Activated CD4-positive, alpha-beta T cell treated with anti-CD3 and anti-CD28 coated beads for 36 hours (primary cell): ENCODE data around the gene STK38L. TPM values are rescaled to one million over a fixed set of nuclear protein-coding genes. Genes with fewer than 3 reads are reported as not detected.

ENCODE experiments used
- ATAC-seq: fragments of 200-7000 bp; cut with Tn5 transposase; one replicate; pipeline ENCODE4 v1.10.0; 2021; ENCODE audit warnings: mild to moderate bottlenecking, moderate library complexity
- CTCF ChIA-PET: fragments of 350-600 bp; sonication (Branson Sonifier 250); formaldehyde crosslinking; loops from one replicate; lab custom pipeline; 2021; ENCODE audit warnings: antibody characterized with exemption; lab: Charles Lee
- POLR2A ChIA-PET: fragments of 350-600 bp; sonication (Branson Sonifier 250); formaldehyde crosslinking; loops from one replicate; lab custom pipeline; 2021; ENCODE audit warnings: antibody characterized with exemption, inconsistent platforms; lab: Charles Lee
- DNase-seq: peaks from one replicate; pipeline ENCODE4 v3.0.0-alpha.2; 2020
- H3K27ac Mint-ChIP-seq: one replicate; pipeline ENCODE4 v1.8.0; 2021; ENCODE audit warnings: mixed read lengths
- H3K27me3 Mint-ChIP-seq: one replicate; pipeline ENCODE4 v1.8.0; 2021; ENCODE audit warnings: mixed read lengths
- H3K36me3 Mint-ChIP-seq: one replicate; pipeline ENCODE4 v1.8.0; 2021; ENCODE audit warnings: low read depth, mixed read lengths
- H3K4me1 Mint-ChIP-seq: one replicate; pipeline ENCODE4 v1.8.0; 2021; ENCODE audit warnings: mixed read lengths
- H3K4me3 Mint-ChIP-seq: one replicate; pipeline ENCODE4 v1.8.0; 2021; ENCODE audit warnings: mild to moderate bottlenecking, moderate library complexity, mixed read lengths
- H3K9me3 Mint-ChIP-seq: one replicate; pipeline ENCODE4 v1.8.0; 2021; ENCODE audit warnings: low read depth, mixed read lengths
- intact Hi-C, 2 experiments: fragments of 100-400 bp; cut with DNase I in 1 of 2; cut with micrococcal nuclease in 1 of 2; formaldehyde crosslinking; loops; one replicate each; pipeline versions ENCODE4 v1.14.2 to v1.15.1; 2022 to 2024; cut with DNase I, micrococcal nuclease
- total RNA-seq, 2 experiments: library from RNA; stranded (reverse); gene quantifications; one replicate each; pipeline ENCODE4 v1.2.3, GENCODE V29; 2021

The STK38L gene
- total RNA-seq, 2 experiments from 2014 or later = 24.9 to 30.4 TPM

DNA sequence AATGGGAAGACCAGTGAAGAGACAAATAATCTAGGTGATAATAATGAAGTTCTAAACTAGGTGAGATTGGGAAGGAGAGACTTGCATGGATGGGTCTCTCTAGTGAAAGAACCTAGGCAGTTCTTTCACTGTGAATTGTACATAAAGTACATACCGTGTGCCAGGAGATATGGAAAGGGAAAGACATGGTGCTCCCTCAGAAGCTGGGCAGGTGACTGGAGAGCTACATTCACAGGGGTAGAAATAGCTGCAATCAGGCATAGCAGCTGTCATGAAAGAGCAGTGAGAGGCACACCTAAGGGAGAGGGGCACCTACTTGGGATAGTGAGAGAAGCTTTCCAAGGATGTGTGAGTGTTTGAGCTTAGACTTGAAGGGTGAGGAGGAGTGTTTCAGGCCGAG is 9.3 kb downstream of the STK38L start:
- no peak overlapping the region for H3K27ac Mint-ChIP-seq
- no peak overlapping the region for H3K4me3 Mint-ChIP-seq
- ChIA-PET CTCF (interaction anchor here (1.0 kb wide), 1 partner anchor 112 kb away, joined by 3 read pairs; no protein-coding TSS in a partner anchor), POLR2A (no interaction called here)
- no peak for ATAC-seq
- no peaks in the 10 kb centered on the region for H3K9me3 Mint-ChIP-seq
- H3K27me3 Mint-ChIP-seq = no peaks in the 10 kb centered on the region
- intact Hi-C loops = no loop called here
- peaks cover 29% of the 10 kb centered on the region for H3K4me1 Mint-ChIP-seq
- H3K36me3 Mint-ChIP-seq = peaks cover 13% of the 10 kb centered on the region
- DNase-seq = no peak

DNA sequence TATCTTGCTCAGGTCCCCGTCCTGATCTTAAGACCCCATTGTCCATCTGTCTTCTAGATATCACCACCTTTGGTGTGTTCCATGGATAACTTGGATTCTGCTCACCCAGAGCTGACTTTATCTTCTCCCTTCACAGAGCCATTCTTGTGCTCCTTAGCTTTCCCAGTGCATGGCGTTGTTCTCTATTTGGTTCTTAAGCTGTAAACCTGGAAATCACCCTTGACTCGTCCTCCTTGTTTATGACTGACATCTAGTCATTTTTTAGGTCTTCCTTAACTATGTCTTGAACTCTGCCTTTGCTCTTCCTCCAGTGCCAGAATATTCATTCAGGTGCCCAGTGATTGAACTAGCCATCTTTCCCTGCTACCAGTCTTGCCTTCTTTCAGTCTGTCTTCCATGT is 11.7 kb downstream of the STK38L start:
- DNase-seq = no peak
- Mint-ChIP-seq H3K9me3 (no peaks in the 10 kb centered on the region), H3K27me3 (no peaks in the 10 kb centered on the region), H3K36me3 (peaks cover 10% of the 10 kb centered on the region), H3K27ac (no peak overlapping the region), H3K4me1 (peaks cover 36% of the 10 kb centered on the region), H3K4me3 (no peak overlapping the region)
- intact Hi-C loops = no loop called here
- ATAC-seq = no peak
- POLR2A ChIA-PET = no interaction called here
- CTCF ChIA-PET = interaction anchor here (1.7 kb wide), 1 partner anchor 11 kb away, joined by 4 read pairs; no protein-coding TSS in a partner anchor

DNA sequence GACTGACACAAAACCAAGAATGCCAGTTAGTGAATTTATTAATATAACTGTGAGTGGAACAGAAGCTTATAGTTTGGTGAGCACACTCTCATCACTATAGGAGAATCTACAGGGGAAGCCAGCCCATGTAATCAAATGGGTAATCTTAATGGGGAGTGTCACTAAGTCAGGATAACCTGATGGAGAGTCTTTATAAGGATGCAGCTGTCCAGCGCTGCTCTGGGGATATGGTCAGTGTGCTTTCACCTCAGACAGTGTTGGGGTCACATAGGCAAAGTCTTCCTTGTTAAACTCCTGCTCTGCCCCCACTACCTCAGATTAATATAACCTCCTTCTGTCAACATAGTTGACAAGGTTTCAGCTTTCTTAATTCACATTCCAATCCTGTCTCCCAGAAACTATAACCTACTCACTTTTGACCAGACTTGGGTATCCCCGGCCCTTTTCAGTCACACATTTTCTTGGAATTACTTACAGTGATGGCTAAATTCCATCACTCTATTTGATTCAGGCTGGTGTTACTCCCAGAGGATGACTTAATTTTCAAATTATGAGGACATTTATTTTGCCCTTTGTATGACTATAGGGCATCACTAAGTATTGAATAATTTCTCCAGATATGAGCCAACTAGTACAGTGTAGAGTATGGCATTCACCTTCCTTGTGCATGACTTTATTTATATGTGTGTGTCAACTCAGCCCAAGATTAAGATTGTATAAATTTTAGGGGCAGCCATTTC is 13.2 kb downstream of the STK38L start:
- intact Hi-C loops = no loop called here
- ChIA-PET POLR2A (no interaction called here), CTCF (interaction anchor here (0.6 to 1.5 kb wide), 3 partner anchors 12 to 353 kb away, joined by 3 to 5 read pairs (median 4); no protein-coding TSS in a partner anchor)
- H3K27ac Mint-ChIP-seq = no peak overlapping the region
- H3K27me3 Mint-ChIP-seq = no peaks in the 10 kb centered on the region
- H3K4me1 Mint-ChIP-seq = peaks cover 44% of the 10 kb centered on the region
- DNase-seq = no peak
- peak; percentile 39 for ATAC-seq
- H3K4me3 Mint-ChIP-seq = no peak overlapping the region
- H3K9me3 Mint-ChIP-seq = no peaks in the 10 kb centered on the region
- peaks cover 7% of the 10 kb centered on the region for H3K36me3 Mint-ChIP-seq

DNA sequence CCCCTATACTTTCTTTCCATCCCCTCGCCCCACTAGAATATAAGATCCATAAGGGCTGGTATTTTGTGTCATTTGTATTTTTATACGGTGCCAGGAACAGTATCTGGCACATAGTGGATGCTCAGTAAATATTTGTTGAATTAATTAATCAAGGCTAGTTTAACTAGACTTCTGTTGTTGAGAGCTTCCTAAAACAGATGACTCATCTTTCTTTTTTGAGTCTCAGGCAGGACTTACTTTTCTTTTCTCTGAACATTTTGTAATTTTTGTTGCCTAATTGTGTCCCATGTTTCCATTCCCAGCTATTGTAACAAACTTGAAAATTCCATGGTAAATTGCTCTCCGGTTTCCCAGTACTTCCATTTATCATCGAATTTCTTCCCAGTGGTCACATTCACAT is 16.7 kb downstream of the STK38L start:
- Mint-ChIP-seq H3K9me3 (no peaks in the 10 kb centered on the region), H3K4me3 (no peak overlapping the region), H3K4me1 (peaks cover 27% of the 10 kb centered on the region), H3K27me3 (no peaks in the 10 kb centered on the region), H3K27ac (no peak overlapping the region), H3K36me3 (peaks cover 4% of the 10 kb centered on the region)
- no peak for ATAC-seq
- ChIA-PET POLR2A (interaction anchor here (0.7 kb wide), 1 partner anchor 68 kb away, joined by 4 read pairs; no protein-coding TSS in a partner anchor), CTCF (interaction anchor here (1.0 kb wide), 2 partner anchors 17 to 113 kb away, joined by 3 read pairs; no protein-coding TSS in a partner anchor)
- DNase-seq = no peak
- intact Hi-C loops = no loop called here

DNA sequence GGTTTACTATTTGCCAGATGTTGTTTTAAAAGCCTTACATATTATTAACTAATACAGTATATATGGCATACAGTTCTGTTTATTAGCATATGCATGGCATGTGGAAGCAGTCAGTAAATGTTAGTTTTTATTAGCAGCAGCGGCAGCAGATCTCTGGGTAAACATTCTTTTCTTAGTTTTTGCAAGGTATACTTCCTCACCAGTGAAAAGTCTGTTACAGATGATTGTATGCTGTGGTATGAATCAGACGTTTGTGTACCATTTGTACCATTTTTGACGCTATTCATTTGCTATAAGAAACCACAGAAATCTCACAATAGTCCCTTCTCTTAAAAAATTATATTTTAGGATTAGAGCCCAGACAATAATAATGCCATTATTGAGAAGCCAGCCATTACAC is 17.8 kb downstream of the STK38L start:
- Mint-ChIP-seq H3K4me3 (no peak overlapping the region), H3K27me3 (no peaks in the 10 kb centered on the region), H3K4me1 (peaks cover 21% of the 10 kb centered on the region), H3K9me3 (no peaks in the 10 kb centered on the region), H3K36me3 (no peaks in the 10 kb centered on the region), H3K27ac (no peak overlapping the region)
- no peak for DNase-seq
- ChIA-PET POLR2A (no interaction called here), CTCF (interaction anchor here (1.0 to 1.2 kb wide), 2 partner anchors 18 to 114 kb away, joined by 3 read pairs; no protein-coding TSS in a partner anchor)
- intact Hi-C loops = no loop called here
- ATAC-seq = no peak

DNA sequence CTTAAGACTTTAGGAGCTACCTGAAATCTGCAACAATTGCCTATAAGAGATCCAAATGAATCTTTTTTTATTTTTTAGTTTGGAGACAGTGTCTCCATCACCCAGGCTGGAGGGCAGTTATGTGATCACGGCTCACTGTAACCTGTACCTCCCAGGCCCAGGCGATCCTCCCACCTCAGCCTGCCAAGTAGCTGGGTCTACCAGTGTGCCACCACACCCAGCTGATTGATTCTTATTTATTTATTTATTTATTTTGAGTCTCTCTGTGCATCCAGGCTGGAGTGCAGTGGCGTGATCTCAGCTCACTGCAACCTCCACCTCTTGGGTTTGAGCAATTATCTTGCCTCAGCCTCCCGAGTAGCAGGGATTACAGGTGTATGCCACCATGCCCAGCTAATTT is 26.1 kb downstream of the STK38L start:
- H3K27ac Mint-ChIP-seq = no peak overlapping the region
- POLR2A ChIA-PET = no interaction called here
- H3K27me3 Mint-ChIP-seq = no peaks in the 10 kb centered on the region
- H3K4me1 Mint-ChIP-seq = peaks cover 8% of the 10 kb centered on the region
- peaks cover 5% of the 10 kb centered on the region for H3K9me3 Mint-ChIP-seq
- CTCF ChIA-PET = interaction anchor here (1.1 kb wide), 1 partner anchor 35 kb away, joined by 5 read pairs; no protein-coding TSS in a partner anchor
- H3K36me3 Mint-ChIP-seq = peaks cover 16% of the 10 kb centered on the region
- H3K4me3 Mint-ChIP-seq = no peak overlapping the region
- no peak for DNase-seq
- intact Hi-C loops = no loop called here
- ATAC-seq = no peak

DNA sequence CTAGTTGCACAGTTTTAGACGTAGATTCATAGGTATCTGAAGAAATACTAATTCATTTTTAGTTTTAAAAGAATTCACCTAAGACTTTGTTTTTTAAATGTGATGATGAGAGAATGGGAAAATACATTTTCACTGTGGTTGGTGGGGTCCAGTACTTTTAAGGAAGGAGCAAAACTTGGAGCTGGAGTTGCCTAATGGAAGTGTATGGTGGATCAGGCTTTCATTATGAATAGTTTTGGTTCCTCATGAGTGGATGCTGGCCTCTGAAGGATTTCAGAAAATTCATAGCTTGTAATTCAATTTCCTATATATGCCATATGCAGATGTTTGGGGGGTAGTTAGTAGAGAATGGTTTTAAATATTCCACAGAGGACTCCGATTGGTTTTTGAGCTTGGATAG is 27.1 kb downstream of the STK38L start:
- Mint-ChIP-seq H3K27ac (no peak overlapping the region), H3K4me1 (peaks cover 11% of the 10 kb centered on the region), H3K36me3 (peaks cover 16% of the 10 kb centered on the region), H3K27me3 (no peaks in the 10 kb centered on the region), H3K9me3 (peaks cover 5% of the 10 kb centered on the region), H3K4me3 (no peak overlapping the region)
- DNase-seq = no peak
- intact Hi-C loops = no loop called here
- ATAC-seq = no peak
- ChIA-PET CTCF (interaction anchor here (1.4 to 1.7 kb wide), 2 partner anchors 9 to 35 kb away, joined by 4 to 8 read pairs; no protein-coding TSS in a partner anchor), POLR2A (no interaction called here)

DNA sequence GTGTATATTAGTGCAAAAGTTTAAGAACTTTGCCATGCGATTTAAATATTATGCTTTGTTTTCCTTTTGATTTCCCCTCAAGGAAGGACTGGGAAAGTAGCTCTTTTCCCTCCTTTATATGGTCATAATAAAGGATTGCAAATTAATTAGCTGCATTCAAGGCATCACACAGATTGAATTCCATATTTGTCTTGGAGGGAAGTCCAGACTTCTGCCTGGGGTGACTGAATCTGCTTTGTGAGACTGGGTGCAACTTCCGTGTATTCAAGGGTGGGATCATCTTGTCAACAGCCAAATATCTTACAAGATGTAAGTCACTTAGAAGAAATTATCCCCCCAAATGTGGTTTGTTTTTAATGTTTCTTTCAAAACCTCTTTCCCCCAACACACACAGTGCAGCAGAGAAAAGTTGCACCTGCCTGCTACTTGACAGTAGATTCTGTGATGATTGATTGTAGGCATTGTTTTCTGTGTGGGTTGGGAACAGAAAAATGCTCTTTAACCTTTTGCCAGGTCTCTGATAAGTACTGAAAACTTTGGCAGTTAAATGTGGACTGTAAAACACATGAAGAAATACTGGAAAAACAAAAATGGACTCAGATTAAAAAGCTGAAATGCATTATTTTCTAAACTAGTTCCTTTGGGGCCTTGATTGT is 28.4 kb downstream of the STK38L start:
- no peak overlapping the region for H3K4me3 Mint-ChIP-seq
- no peak for ATAC-seq
- intact Hi-C loops = no loop called here
- H3K27me3 Mint-ChIP-seq = no peaks in the 10 kb centered on the region
- no peak for DNase-seq
- ChIA-PET POLR2A (no interaction called here), CTCF (interaction anchor here (0.8 to 1.7 kb wide), 2 partner anchors 10 to 34 kb away, joined by 3 to 4 read pairs; no protein-coding TSS in a partner anchor)
- H3K27ac Mint-ChIP-seq = no peak overlapping the region
- H3K4me1 Mint-ChIP-seq = peaks cover 16% of the 10 kb centered on the region
- peaks cover 16% of the 10 kb centered on the region for H3K36me3 Mint-ChIP-seq
- peaks cover 5% of the 10 kb centered on the region for H3K9me3 Mint-ChIP-seq

DNA sequence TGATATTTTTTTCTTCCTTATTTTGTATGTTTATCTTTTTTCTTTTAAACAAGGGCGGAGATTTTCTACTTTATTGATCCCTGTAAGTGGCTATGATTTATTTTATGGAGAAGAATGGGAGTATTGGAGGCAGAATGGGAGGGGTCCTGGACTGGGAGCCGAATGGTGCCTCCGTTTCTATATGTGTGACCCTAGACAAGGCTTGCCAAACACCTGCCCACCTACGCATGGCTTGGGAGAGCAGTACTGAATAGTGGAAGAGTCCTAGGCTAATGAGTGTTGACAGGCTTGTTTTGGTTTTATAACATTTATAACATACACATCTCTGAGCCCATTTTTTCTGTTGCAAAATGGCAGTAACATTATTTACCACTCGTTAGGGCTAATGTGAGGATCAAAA is 29.0 kb downstream of the STK38L start:
- Mint-ChIP-seq H3K36me3 (peaks cover 12% of the 10 kb centered on the region), H3K9me3 (peaks cover under 1% of the 10 kb centered on the region), H3K27me3 (no peaks in the 10 kb centered on the region), H3K4me3 (no peak overlapping the region), H3K27ac (no peak overlapping the region), H3K4me1 (peaks cover 21% of the 10 kb centered on the region)
- no peak for ATAC-seq
- intact Hi-C loops = no loop called here
- ChIA-PET CTCF (no interaction called here), POLR2A (no interaction called here)
- no peak for DNase-seq

DNA sequence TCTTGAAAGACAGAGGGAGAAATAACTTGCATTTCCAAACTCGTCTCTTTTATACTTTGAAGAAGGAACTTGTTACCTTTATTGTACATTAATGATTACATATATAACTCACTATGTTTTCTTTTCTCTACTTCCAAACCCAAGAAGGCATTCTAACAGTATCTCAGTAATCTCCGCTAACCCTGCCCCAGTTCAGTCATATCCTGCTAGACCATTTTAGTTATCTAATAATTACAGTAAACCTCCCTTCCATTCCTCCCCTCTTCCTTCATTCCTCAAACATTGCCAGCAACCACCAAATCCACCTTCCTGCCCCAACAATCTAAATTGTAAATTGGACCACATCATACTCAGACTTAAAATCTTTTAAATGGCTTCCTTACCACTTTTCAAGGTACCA is 30.6 kb downstream of the STK38L start:
- peaks cover 7% of the 10 kb centered on the region for H3K36me3 Mint-ChIP-seq
- no peaks in the 10 kb centered on the region for H3K27me3 Mint-ChIP-seq
- peaks cover 33% of the 10 kb centered on the region for H3K4me1 Mint-ChIP-seq
- DNase-seq (no peak), ATAC-seq (no peak)
- ChIA-PET CTCF (interaction anchor here (0.9 kb wide), 1 partner anchor 31 kb away, joined by 5 read pairs; no protein-coding TSS in a partner anchor), POLR2A (no interaction called here)
- no peaks in the 10 kb centered on the region for H3K9me3 Mint-ChIP-seq
- no peak overlapping the region for H3K4me3 Mint-ChIP-seq
- intact Hi-C loops = no loop called here
- H3K27ac Mint-ChIP-seq = no peak overlapping the region

DNA sequence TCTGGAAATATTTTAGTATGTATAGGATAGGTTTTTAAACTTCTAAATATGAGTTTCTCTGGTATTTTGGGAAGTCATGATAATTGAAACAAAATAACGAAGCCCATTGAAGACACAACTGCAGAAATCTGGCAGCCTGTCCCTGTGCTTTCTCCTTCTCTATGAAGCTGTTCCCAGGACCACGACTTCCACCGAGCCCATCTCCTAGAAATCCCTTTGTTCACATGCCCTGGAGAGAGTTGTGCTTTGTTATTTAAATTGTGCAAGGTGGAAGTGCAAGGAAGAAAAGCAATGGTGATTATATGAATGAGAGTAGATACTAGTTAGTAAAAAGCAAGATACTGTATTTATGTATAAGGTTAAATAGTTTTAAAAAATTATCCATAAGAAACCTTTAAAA is 32.2 kb downstream of the STK38L start:
- Mint-ChIP-seq H3K9me3 (no peaks in the 10 kb centered on the region), H3K4me1 (peaks cover 40% of the 10 kb centered on the region), H3K4me3 (no peak overlapping the region), H3K36me3 (peaks cover 5% of the 10 kb centered on the region), H3K27me3 (no peaks in the 10 kb centered on the region), H3K27ac (no peak overlapping the region)
- ATAC-seq (no peak), DNase-seq (no peak)
- ChIA-PET CTCF (interaction anchor here (1.0 to 5.1 kb wide), 3 partner anchors 8 to 30 kb away, joined by 3 to 27 read pairs (median 5); no protein-coding TSS in a partner anchor), POLR2A (no interaction called here)
- intact Hi-C loops = no loop called here
